Lower leg skin (tissue), 4 donors: ENCODE measurements around the gene VSIG10L. TPM values are rescaled to one million over a fixed set of nuclear protein-coding genes. Genes with fewer than 3 reads are reported as not detected.

ENCODE experiments used
- DNase-seq, 2 donors: peaks; one replicate each; pipeline ENCODE4 v3.0.0-alpha.2; 2019; ENCODE audit warnings: low spot score in 2 of 2
- H3K4me3 ChIP-seq: fragments of 200-600 bp; sonication (generic); 2 replicates; pipeline ENCODE4 v1.5.1; 2017; ENCODE audit warnings: mild to moderate bottlenecking, low read depth; ENCODE audit not compliant: poor library complexity, severe bottlenecking
- POLR2A ChIP-seq, 2 donors: fragments of 450-650 bp; IDR thresholded peaks; one replicate each; pipeline ENCODE4 v1.6.1; 2016 to 2017; ENCODE audit warnings: antibody characterized with exemption in 2 of 2, mild to moderate bottlenecking in 1 of 2, moderate library complexity in 1 of 2
- WGBS, 2 donors: methylation state at CpG; one replicate each; pipeline ENCODE4 v1.1.5; 2018; 5-methylcytosine and 5-hydroxymethylcytosine counted together
- intact Hi-C: fragments of 100-400 bp; cut with DNase I; formaldehyde crosslinking; loops from one replicate; pipeline ENCODE4 v1.15.0; 2023; ENCODE audit warnings: low total_unique reads
- total RNA-seq, 4 donors: library from RNA; depleted of rRNA; stranded (reverse); fragments of >200 nt; gene quantifications; one replicate each; pipeline ENCODE4 v1.1.0, GENCODE V29; 2016
- TF ChIP-seq, protein P1 (sequence below), 3 donors: fragments of 450-650 bp; IDR thresholded peaks; one replicate each; pipeline ENCODE4 v1.5.1; 2016; ENCODE audit warnings: antibody characterized with exemption in 3 of 3, mild to moderate bottlenecking in 3 of 3, moderate library complexity in 2 of 3

The VSIG10L gene
- total RNA-seq, 4 donors from 2014 or later, result 31.0 to 42.9 (median 39.5) TPM

DNA sequence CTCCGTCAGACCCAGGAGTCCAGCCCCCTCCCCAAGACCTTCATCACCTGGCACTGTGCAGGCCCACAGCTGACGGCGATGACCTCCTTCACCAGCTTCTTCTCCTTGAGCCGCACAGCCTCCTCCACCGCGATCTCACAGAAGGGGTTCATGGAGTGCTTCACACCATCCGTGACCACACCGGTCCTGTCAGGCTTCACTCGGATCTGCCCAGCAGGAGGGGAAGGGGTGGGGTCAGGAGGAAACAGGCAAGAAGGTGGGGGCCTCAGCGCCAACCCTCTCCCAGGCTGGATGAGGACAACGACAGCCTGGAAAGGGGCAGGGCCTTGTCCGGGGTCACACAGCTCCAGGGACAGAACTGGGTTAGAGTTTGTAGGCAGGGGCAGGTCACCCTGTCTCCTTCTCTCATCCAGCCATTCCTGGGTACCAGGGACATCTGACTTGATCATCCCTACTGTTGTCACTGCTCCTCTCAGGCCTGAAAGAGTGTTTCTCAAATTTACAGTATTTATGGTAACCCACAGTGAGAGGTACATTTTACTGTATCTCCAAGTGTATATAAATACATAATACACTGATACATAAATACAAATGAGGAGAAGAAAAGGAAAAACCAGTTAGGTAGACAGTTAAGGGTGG is 12.3 kb upstream of the VSIG10L start:
- intact Hi-C loops, result no loop called here
- 77 to 88% methylated on average over 10 to 12 of the region's 12 CpGs for WGBS, 2 donors
- no peak for TF ChIP-seq POLR2A (IDR thresholded peaks at IDR 0.05)
- no peak overlapping the region for H3K4me3 ChIP-seq
- DNase-seq, result no peak

GRCh38 chr19:51352783-51353360 is 10.9 kb upstream of the VSIG10L start:
- 95 to 96% methylated on average over 16 of the region's 16 CpGs for WGBS, 2 donors

GRCh38 chr19:51351266-51351990 is 9.5 kb upstream of the VSIG10L start:
- DNase-seq, result no peak
- 95 to 97% methylated on average over 11 of the region's 11 CpGs for WGBS, 2 donors
- H3K4me3 ChIP-seq, result no peak overlapping the region
- TF ChIP-seq POLR2A (IDR thresholded peaks at IDR 0.05), result no peak
- TF ChIP-seq, protein P1, sequence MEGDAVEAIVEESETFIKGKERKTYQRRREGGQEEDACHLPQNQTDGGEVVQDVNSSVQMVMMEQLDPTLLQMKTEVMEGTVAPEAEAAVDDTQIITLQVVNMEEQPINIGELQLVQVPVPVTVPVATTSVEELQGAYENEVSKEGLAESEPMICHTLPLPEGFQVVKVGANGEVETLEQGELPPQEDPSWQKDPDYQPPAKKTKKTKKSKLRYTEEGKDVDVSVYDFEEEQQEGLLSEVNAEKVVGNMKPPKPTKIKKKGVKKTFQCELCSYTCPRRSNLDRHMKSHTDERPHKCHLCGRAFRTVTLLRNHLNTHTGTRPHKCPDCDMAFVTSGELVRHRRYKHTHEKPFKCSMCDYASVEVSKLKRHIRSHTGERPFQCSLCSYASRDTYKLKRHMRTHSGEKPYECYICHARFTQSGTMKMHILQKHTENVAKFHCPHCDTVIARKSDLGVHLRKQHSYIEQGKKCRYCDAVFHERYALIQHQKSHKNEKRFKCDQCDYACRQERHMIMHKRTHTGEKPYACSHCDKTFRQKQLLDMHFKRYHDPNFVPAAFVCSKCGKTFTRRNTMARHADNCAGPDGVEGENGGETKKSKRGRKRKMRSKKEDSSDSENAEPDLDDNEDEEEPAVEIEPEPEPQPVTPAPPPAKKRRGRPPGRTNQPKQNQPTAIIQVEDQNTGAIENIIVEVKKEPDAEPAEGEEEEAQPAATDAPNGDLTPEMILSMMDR (IDR thresholded peaks at IDR 0.05), result no peak
- intact Hi-C loops, result no loop called here

More at GRCh38 chr19:51352783-51353360, 10.9 kb upstream of the VSIG10L start:
- intact Hi-C loops, result no loop called here
- TF ChIP-seq, protein P1 (IDR thresholded peaks at IDR 0.05), result no peak
- no peak for TF ChIP-seq POLR2A (IDR thresholded peaks at IDR 0.05)
- DNase-seq, result no peak
- H3K4me3 ChIP-seq, result no peak overlapping the region

GRCh38 chr19:51347209-51347928 is 5.4 kb upstream of the VSIG10L start:
- WGBS, 2 donors, result 89 to 90% methylated on average over 10 of the region's 10 CpGs
- DNase-seq, result no peak
- TF ChIP-seq POLR2A (IDR thresholded peaks at IDR 0.05), result no peak
- TF ChIP-seq, protein P1 (IDR thresholded peaks at IDR 0.05), result no peak
- intact Hi-C loops, result no loop called here
- H3K4me3 ChIP-seq, result no peak overlapping the region

GRCh38 chr19:51346742-51347141 is 4.8 kb upstream of the VSIG10L start:
- H3K4me3 ChIP-seq, result no peak overlapping the region
- DNase-seq, result no peak
- 89% methylated on average over 12 to 17 of the region's 17 CpGs for WGBS, 2 donors
- no peak for TF ChIP-seq POLR2A (IDR thresholded peaks at IDR 0.05)
- intact Hi-C loops, result no loop called here

DNA sequence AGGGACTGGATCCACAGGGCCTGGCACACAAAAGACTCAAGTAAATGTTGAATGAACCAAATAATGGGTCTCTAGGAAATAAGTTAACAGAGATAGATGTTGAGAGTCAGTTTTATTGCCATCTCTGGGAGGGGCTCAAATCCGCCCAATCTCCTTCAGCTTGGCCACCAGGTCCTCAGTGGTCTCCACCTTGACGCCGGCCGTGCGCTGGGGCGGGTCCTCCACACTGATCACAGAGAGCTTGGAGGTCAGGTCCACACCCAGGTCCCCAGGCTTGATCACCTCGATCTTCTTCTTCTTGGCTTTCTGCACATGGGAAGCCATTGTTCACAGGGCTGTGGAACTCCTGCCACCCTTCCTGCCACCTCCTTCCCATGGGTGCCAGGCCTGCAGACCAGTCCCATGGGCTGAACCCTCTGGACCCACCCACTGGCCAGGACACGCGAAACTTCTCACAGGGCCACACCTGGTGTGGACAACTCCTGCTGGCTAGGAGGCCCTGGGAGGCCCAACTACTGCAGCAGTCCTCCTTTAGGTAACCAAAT is 3.2 kb upstream of the VSIG10L start:
- 91 to 95% methylated on average over 9 of the region's 9 CpGs for WGBS, 2 donors

More for the DNA sequence above, 3.2 kb upstream of the VSIG10L start:
- no peak overlapping the region for H3K4me3 ChIP-seq
- intact Hi-C loops, result no loop called here
- TF ChIP-seq, protein P1 (IDR thresholded peaks at IDR 0.05), result no peak
- no peak for DNase-seq
